Left lung (tissue), 10 donors: Measurements from ENCODE around the gene GNG7. TPM values are rescaled to one million over a fixed set of nuclear protein-coding genes. Genes with fewer than 3 reads are reported as not detected.
"Not testable (repeated sequence)": the region's sequence is repeated elsewhere in the genome, so short reads cannot be mapped to it uniquely, and the experiment has no call there.

ENCODE experiments used
- ATAC-seq: fragments of 200-7000 bp; cut with Tn5 transposase; one replicate; pipeline ENCODE4 v1.9.1; 2020; ENCODE audit warnings: moderate library complexity
- DNase-seq, 4 donors: peaks; one replicate each; pipeline ENCODE4 v3.0.0-alpha.2; 2013 to 2020
- H3K27ac ChIP-seq, 2 donors: fragments of 200-600 bp; sonication (generic) in 1 of 2; one replicate each; pipeline versions ENCODE4 v1.5.0 to v1.8.0; 2020 to 2021
- H3K27me3 ChIP-seq, 2 donors: fragments of 200-600 bp; sonication (generic) in 1 of 2; one replicate each; pipeline versions ENCODE4 v1.5.0 to v1.8.0; 2020 to 2021
- H3K36me3 ChIP-seq, 2 donors: fragments of 200-600 bp; sonication (generic) in 1 of 2; one replicate each; pipeline versions ENCODE4 v1.5.0 to v1.8.0; 2020 to 2021
- H3K4me1 ChIP-seq, 2 donors: fragments of 200-600 bp; one replicate each; pipeline ENCODE4 v1.8.0; 2021
- H3K4me3 ChIP-seq, 2 donors: fragments of 200-600 bp; sonication (generic) in 1 of 2; one replicate each; pipeline versions ENCODE4 v1.5.0 to v1.8.0; 2020 to 2021; ENCODE audit warnings: mild to moderate bottlenecking in 1 of 2
- H3K9me3 ChIP-seq, 2 donors: fragments of 200-600 bp; sonication (generic) in 1 of 2; one replicate each; pipeline versions ENCODE4 v1.5.0 to v1.8.0; 2020 to 2021
- CTCF ChIP-seq, 2 donors: fragments of 200-600 bp; sonication (generic) in 1 of 2; IDR thresholded peaks; one replicate each; pipeline versions ENCODE4 v1.5.0 to v1.8.0; 2021; ENCODE audit warnings: antibody characterized with exemption in 2 of 2
- intact Hi-C, 2 donors: fragments of 100-400 bp; cut with DNase I; formaldehyde crosslinking; loops; one replicate each; pipeline versions ENCODE4 v1.11.2 to v1.14.2; 2022
- polyA plus RNA-seq, 6 donors: library from polyadenylated mRNA; unstranded; fragments of 120-200 nt; gene quantifications; one replicate each; pipeline ENCODE4 v1.2.1, GENCODE V29; 2013; ENCODE audit not compliant: insufficient read length in 6 of 6
- total RNA-seq, 2 donors: library from RNA; stranded (reverse); fragmentation: NEBNext Ultra II Directional; extraction: Animal tissue kit (Norgen Biotek cat#: 25700); gene quantifications; one replicate each; pipeline ENCODE4 v1.2.1, GENCODE V29; 2021
- donor health status: DM: no; HTN: yes; CAD: no.
- donor health status: DM: no; HTN: no; CAD: no.

GNG7 gene
- total and polyA plus RNA-seq, 8 donors, result 3.8 to 7.1 (median 5.5) TPM

- Histone ChIP-seq H3K27ac (no peak overlapping the region), H3K27me3 (peaks cover 0 to 6% of the 10 kb centered on the region in 2 donors), H3K4me3 (no peak overlapping the region), H3K36me3 (no peaks in the 10 kb centered on the region), H3K9me3 (peaks cover 0 to 3% of the 10 kb centered on the region in 2 donors), H3K4me1 (peaks cover 11 to 26% of the 10 kb centered on the region in 2 donors)
- intact Hi-C loops, result loop anchor here in 1 of 2 donors (10.0 kb wide), 1 partner anchor 99 kb away; the partner anchor contains the start of gene GADD45B
- TF ChIP-seq CTCF (IDR thresholded peaks at IDR 0.05), result no peak
- ATAC-seq, result no peak
- DNase-seq, result peak in 1 of 4 donors; percentile 25
Observed at GRCh38 chr19:2573916-2574315, 128.6 kb downstream of the GNG7 start.

GRCh38 chr19:2572152-2572551 lies 130.3 kb downstream of the GNG7 start:
- H3K27ac ChIP-seq, H3K27me3 ChIP-seq, H3K4me3 ChIP-seq, ATAC-seq, H3K36me3 ChIP-seq, H3K9me3 ChIP-seq: not testable (repeated sequence)
- intact Hi-C loops, result loop anchor here in 1 of 2 donors (10.0 kb wide), 1 partner anchor 97 kb away; the partner anchor contains the start of gene GADD45B
- DNase-seq, result peak in 2 of 4 donors; percentile 4 to 6
- peaks cover 0 to 18% of the 10 kb centered on the region in 2 donors for H3K4me1 ChIP-seq

- Histone ChIP-seq H3K4me1 (peaks cover 0 to 19% of the 10 kb centered on the region in 2 donors), H3K36me3 (no peaks in the 10 kb centered on the region), H3K4me3 (no peak overlapping the region), H3K9me3 (peaks cover 0 to 3% of the 10 kb centered on the region in 2 donors), H3K27ac (no peak overlapping the region), H3K27me3 (no peaks in the 10 kb centered on the region)
- intact Hi-C loops, result loop anchor here in 1 of 2 donors (10.0 kb wide), 1 partner anchor 95 kb away; the partner anchor contains the start of gene GADD45B
- ATAC-seq, result no peak
- no peak for TF ChIP-seq CTCF (IDR thresholded peaks at IDR 0.05)
- DNase-seq, result peak in 1 of 4 donors; percentile 17
Observed at GRCh38 chr19:2569596-2570465, 132.7 kb downstream of the GNG7 start.

- H3K27ac ChIP-seq, result peak overlapping the region in 1 of 2 donors; percentile 52
- intact Hi-C loops, result no loop called here
Observed at GRCh38 chr19:2567996-2568395, 134.5 kb downstream of the GNG7 start.

GRCh38 chr19:2567580-2567979 lies 134.9 kb downstream of the GNG7 start:
- Histone ChIP-seq H3K4me1 (peaks cover 0 to 19% of the 10 kb centered on the region in 2 donors), H3K27me3 (no peaks in the 10 kb centered on the region), H3K27ac (peak overlapping the region; percentile 52 to 79), H3K4me3 (no peak overlapping the region), H3K36me3 (no peaks in the 10 kb centered on the region), H3K9me3 (peaks cover 0 to 3% of the 10 kb centered on the region in 2 donors)
- TF ChIP-seq CTCF (IDR thresholded peaks at IDR 0.05), result no peak
- peak; percentile 81 for ATAC-seq
- peak in 2 of 4 donors; percentile 85 to 90 for DNase-seq
- intact Hi-C loops, result no loop called here

More at GRCh38 chr19:2567996-2568395, 134.5 kb downstream of the GNG7 start:
- Histone ChIP-seq H3K36me3 (no peaks in the 10 kb centered on the region), H3K4me3 (no peak overlapping the region), H3K4me1 (peaks cover 0 to 19% of the 10 kb centered on the region in 2 donors), H3K9me3 (peaks cover 0 to 3% of the 10 kb centered on the region in 2 donors), H3K27me3 (no peaks in the 10 kb centered on the region)
- DNase-seq (no peak), ATAC-seq (no peak)
- no peak for TF ChIP-seq CTCF (IDR thresholded peaks at IDR 0.05)

GRCh38 chr19:2563546-2563945 lies 138.9 kb downstream of the GNG7 start:
- intact Hi-C loops, result not testable (repeated sequence)

More at GRCh38 chr19:2563546-2563945, 138.9 kb downstream of the GNG7 start:
- H3K9me3 ChIP-seq, H3K36me3 ChIP-seq, H3K4me3 ChIP-seq, H3K27ac ChIP-seq, H3K27me3 ChIP-seq, ATAC-seq: not testable (repeated sequence)
- DNase-seq, result peak in 2 of 4 donors; percentile 2 to 11
- peaks cover 0 to 26% of the 10 kb centered on the region in 2 donors for H3K4me1 ChIP-seq
